Keratinocyte (primary cell): Measurements from ENCODE around the gene KLHL1. TPM values are rescaled to one million over a fixed set of nuclear protein-coding genes. Genes with fewer than 3 reads are reported as not detected.

Experiments
- DNase-seq: peaks from one replicate; pipeline ENCODE4 v3.0.0-alpha.2; 2011; ENCODE audit warnings: low read depth, missing footprints, low spot score
- FAIRE-seq: peaks from 2 replicates; lab custom pipeline; 2011; peaks lifted over from hg19 to GRCh38; lab: Jason Lieb, UNC
- H2AFZ ChIP-seq: 2 replicates; pipeline ENCODE4 v1.6.0; 2012; ENCODE audit warnings: low read length, control low read depth, inconsistent platforms; ENCODE audit not compliant: control insufficient read depth
- H3K27ac ChIP-seq: 2 replicates; pipeline ENCODE4 v1.5.1; 2011; ENCODE audit warnings: low read length; ENCODE audit not compliant: control insufficient read depth, insufficient read depth
- H3K27me3 ChIP-seq: 3 replicates; pipeline ENCODE4 v1.6.0; 2011; ENCODE audit warnings: low read length; ENCODE audit not compliant: control insufficient read depth, insufficient read depth; ENCODE audit errors: extremely low read depth
- H3K36me3 ChIP-seq, 2 experiments: 2 replicates in 1 of 2; 3 replicates in 1 of 2; pipeline ENCODE4 v1.5.1; 2011; ENCODE audit warnings: low read length in 2 of 2, mild to moderate bottlenecking in 1 of 2; ENCODE audit not compliant: control insufficient read depth in 2 of 2, insufficient read depth in 2 of 2; ENCODE audit errors: extremely low read depth in 1 of 2
- H3K4me1 ChIP-seq: 3 replicates; pipeline ENCODE4 v1.5.1; 2011; ENCODE audit warnings: low read length; ENCODE audit not compliant: control insufficient read depth, insufficient read depth; ENCODE audit errors: extremely low read depth
- H3K4me2 ChIP-seq: 3 replicates; pipeline ENCODE4 v1.6.0; 2011; ENCODE audit warnings: low read depth, low read length; ENCODE audit not compliant: control insufficient read depth, insufficient read depth; ENCODE audit errors: extremely low read depth
- H3K4me3 ChIP-seq, 3 experiments: fragments of 200-600 bp in 1 of 3; sonication (generic) in 1 of 3; 2 replicates in 2 of 3; 3 replicates in 1 of 3; pipeline ENCODE4 v1.5.1; 2011 to 2016; ENCODE audit warnings: low read length in 3 of 3, mild to moderate bottlenecking in 3 of 3, control low read depth in 2 of 3, inconsistent platforms in 1 of 3, low read depth in 1 of 3, mixed read lengths in 1 of 3, mixed run types in 1 of 3, moderate library complexity in 1 of 3; ENCODE audit not compliant: control insufficient read depth in 2 of 3, insufficient read depth in 2 of 3; ENCODE audit errors: extremely low read depth in 1 of 3
- H3K79me2 ChIP-seq: 2 replicates; pipeline ENCODE4 v1.6.0; 2012; ENCODE audit warnings: low read length; ENCODE audit not compliant: control insufficient read depth, insufficient read depth
- H3K9ac ChIP-seq: 3 replicates; pipeline ENCODE4 v1.6.0; 2011; ENCODE audit warnings: low read length; ENCODE audit not compliant: control insufficient read depth, insufficient read depth; ENCODE audit errors: extremely low read depth
- H3K9me1 ChIP-seq: 3 replicates; pipeline ENCODE4 v1.6.0; 2011; ENCODE audit warnings: low read length; ENCODE audit not compliant: control insufficient read depth, insufficient read depth; ENCODE audit errors: extremely low read depth
- H3K9me3 ChIP-seq: 2 replicates; pipeline ENCODE4 v1.5.1; 2012; ENCODE audit warnings: low read depth, low read length; ENCODE audit not compliant: control insufficient read depth
- H4K20me1 ChIP-seq: 3 replicates; pipeline ENCODE4 v1.6.0; 2011; ENCODE audit warnings: low read length; ENCODE audit not compliant: control insufficient read depth, insufficient read depth; ENCODE audit errors: extremely low read depth
- CTCF ChIP-seq, 3 experiments: IDR thresholded peaks in 1 of 3; conservative IDR thresholded peaks in 1 of 3; optimal IDR thresholded peaks in 1 of 3; 2 replicates in 2 of 3; 3 replicates in 1 of 3; pipeline versions ENCODE3 to v1.5.1; 2011; ENCODE audit warnings: low read length in 3 of 3, mild to moderate bottlenecking in 3 of 3, moderate library complexity in 2 of 3, control low read depth in 1 of 3, inconsistent platforms in 1 of 3; ENCODE audit not compliant: insufficient read depth in 2 of 3; ENCODE audit errors: extremely low read depth in 1 of 3
- EZH2 ChIP-seq: IDR thresholded peaks from one replicate; pipeline ENCODE4 v1.6.1; 2012; ENCODE audit warnings: inconsistent platforms, mild to moderate bottlenecking, low read length, moderate library complexity
- dilution Hi-C: fragments of 300-500 bp; cut with MboI; formaldehyde crosslinking; loops from one replicate; pipeline ENCODE4 v1.7.0; 2020; ENCODE audit warnings: low sequenced_read_pairs; ENCODE audit not compliant: extremely low pct_ligation_motif_present
- polyA plus RNA-seq, 5 experiments: library from polyadenylated mRNA; depleted of rRNA in 3 of 5; stranded (reverse) in 3 of 5; stranded (forward) in 1 of 5; unstranded in 1 of 5; fragments of >200 nt; gene quantifications; 1 replicate in 1 of 5; 2 replicates in 3 of 5; 3 replicates in 1 of 5; pipeline versions ENCODE4 v1.2.1 to v1.2.3, GENCODE V29; 2011 to 2012; ENCODE audit warnings: missing spikeins in 2 of 5, low read depth in 1 of 5, low replicate concordance in 1 of 5

Gene KLHL1
- polyA plus RNA-seq, 1 donor (not counting 4 experiments of a cell fraction or from before 2014, with no cell fraction given): not detected

GRCh38 chr13:69817333-69817869, 290.9 kb downstream of the KLHL1 start:
- no peak overlapping the region for H3K27ac ChIP-seq
- no peak overlapping the region for H3K9ac ChIP-seq
- no peaks in the 10 kb centered on the region for H3K79me2 ChIP-seq
- FAIRE-seq: no peak
- dilution Hi-C loops: no loop called here
- no peak overlapping the region for H3K4me2 ChIP-seq
- H3K9me3 ChIP-seq: no peaks in the 10 kb centered on the region
- H3K4me1 ChIP-seq: no peaks in the 10 kb centered on the region
- DNase-seq: no peak
- no peaks in the 10 kb centered on the region for H3K27me3 ChIP-seq
- no peaks in the 10 kb centered on the region for H3K36me3 ChIP-seq
- no peaks in the 10 kb centered on the region for H4K20me1 ChIP-seq
- TF ChIP-seq CTCF (optimal IDR thresholded peaks at IDR 0.05 in 1 of 3, IDR thresholded peaks at IDR 0.05 in 1 of 3, conservative IDR thresholded peaks at IDR 0.05 in 1 of 3; ENCODE audit: extremely low read depth in 1 of 3, insufficient read depth in 2 of 3, low read length in 3 of 3) (no peak), EZH2 (no peak)
- no peaks in the 10 kb centered on the region for H3K9me1 ChIP-seq
- no peak overlapping the region for H2AFZ ChIP-seq
- H3K4me3 ChIP-seq: no peak overlapping the region

GRCh38 chr13:69809152-69809551, 299.1 kb downstream of the KLHL1 start:
- no peaks in the 10 kb centered on the region for H4K20me1 ChIP-seq
- H3K9me1 ChIP-seq: no peaks in the 10 kb centered on the region
- H3K9ac ChIP-seq: no peak overlapping the region
- DNase-seq: no peak
- H3K9me3 ChIP-seq: peaks cover 2% of the 10 kb centered on the region
- dilution Hi-C loops: no loop called here
- H3K27me3 ChIP-seq: no peaks in the 10 kb centered on the region
- no peak overlapping the region for H3K4me2 ChIP-seq
- TF ChIP-seq EZH2 (no peak), CTCF (optimal IDR thresholded peaks at IDR 0.05 in 1 of 3, IDR thresholded peaks at IDR 0.05 in 1 of 3, conservative IDR thresholded peaks at IDR 0.05 in 1 of 3; ENCODE audit: extremely low read depth in 1 of 3, insufficient read depth in 2 of 3, low read length in 3 of 3) (no peak)
- no peaks in the 10 kb centered on the region for H3K4me1 ChIP-seq
- no peak overlapping the region for H3K27ac ChIP-seq
- no peaks in the 10 kb centered on the region for H3K36me3 ChIP-seq
- no peaks in the 10 kb centered on the region for H3K79me2 ChIP-seq
- no peak overlapping the region for H3K4me3 ChIP-seq
- H2AFZ ChIP-seq: no peak overlapping the region
- FAIRE-seq: no peak
